ENCODE measurements around the gene LRRC49. TPM values are rescaled to one million over a fixed set of nuclear protein-coding genes. Genes with fewer than 3 reads are reported as not detected.

Gene LRRC49
- total and polyA plus RNA-seq, 2 of the 4 experiments (the other 2 are of a cell fraction) = 8.6 to 16.8 TPM

GRCh38 chr15:70976851-70977250 lies 84.2 kb downstream of the LRRC49 start:
- ATAC-seq (ENCODE audit: low read depth) (peak; percentile 81), DNase-seq (peak; percentile 87)
- Histone ChIP-seq H3K4me3 (ENCODE audit: insufficient read depth, low read depth, low read length) (no peak overlapping the region), H4K5ac (ENCODE audit: low read depth, low read length) (no peak overlapping the region), H3K14ac (replicated peaks; ENCODE audit: low read depth, low read length) (peak overlapping the region; percentile 92; the same call in 1 of the 2 replicates), H3K79me1 (ENCODE audit: low read depth in 1 of 2, low read length in 2 of 2) (0 out of 4 replicates have a peak, but pooled peaks cover 3 to 4% of the 10 kb centered on the region in 2 experiments), H2BK120ac (ENCODE audit: low read depth, low read length) (peak overlapping the region; percentile 95; the same call in 1 of the 2 replicates), H3K9me1 (ENCODE audit: insufficient read depth, low read length) (peaks cover 3% of the 10 kb centered on the region; the same call in 1 of the 2 replicates), H2AFZ (replicated peaks; ENCODE audit: low read length, poor library complexity) (no peak overlapping the region), H2BK5ac (ENCODE audit: low read depth, low read length, poor library complexity, severe bottlenecking) (peak overlapping the region; percentile 98), H4K8ac (ENCODE audit: low read depth in 2 of 2, low read length in 2 of 2) (peak overlapping the region; percentile 88 to 95; a peak in 3 of 4 replicates), H3K4ac (ENCODE audit: low read depth, low read length) (peak overlapping the region; percentile 95; the same call in 1 of the 2 replicates), H3K27me3 (ENCODE audit: control insufficient read depth, insufficient read depth, low read length) (no peaks in the 10 kb centered on the region), H3K18ac (ENCODE audit: low read depth, low read length) (peak overlapping the region; percentile 90; the same call in 1 of the 2 replicates), H2AK9ac (replicated peaks; ENCODE audit: low read depth, low read length, poor library complexity) (no peak overlapping the region), H4K20me1 (ENCODE audit: insufficient read depth, low read length) (no peaks in the 10 kb centered on the region), H3K27ac (ENCODE audit: insufficient read depth, low read length) (peak overlapping the region; percentile 99; the same call in 1 of the 2 replicates), H3K9ac (ENCODE audit: low read depth, low read length) (peak overlapping the region; percentile 33), H3K4me1 (ENCODE audit: control insufficient read depth, insufficient read depth, low read length) (peaks cover 4% of the 10 kb centered on the region), H3K23ac (ENCODE audit: low read depth, low read length) (no peak overlapping the region; the same call in 1 of the 2 replicates), H2BK20ac (ENCODE audit: low read depth, low read length) (no peak overlapping the region), H4K91ac (ENCODE audit: insufficient read depth, low read depth, low read length) (peak overlapping the region; percentile 90; the same call in 1 of the 2 replicates), H3K4me2 (ENCODE audit: low read depth, low read length) (no peak overlapping the region), H3K36me3 (ENCODE audit: control insufficient read depth, insufficient read depth, low read length) (no peaks in the 10 kb centered on the region), H3K56ac (ENCODE audit: extremely low read depth, insufficient read depth, low read length) (peak overlapping the region; percentile 61; the same call in 1 of the 2 replicates), H3K9me3 (ENCODE audit: control insufficient read depth, insufficient read depth, low read length) (peaks cover 3% of the 10 kb centered on the region; the same call in 1 of the 2 replicates), H2AK5ac (ENCODE audit: low read depth, low read length) (no peak overlapping the region), H2BK15ac (ENCODE audit: low read depth, low read length) (peak overlapping the region; percentile 96; the same call in 1 of the 3 replicates)
- POLR2A ChIA-PET (ENCODE audit: unreplicated experiment) = no interaction called here
- CTCF ChIA-PET = no interaction called here
- in situ Hi-C loops (cut with MboI; ENCODE audit: low sequenced_read_pairs) = loop anchor here (5.0 to 10.0 kb wide), 2 partner anchors 465 to 828 kb away; no protein-coding TSS in a partner anchor
- dilution Hi-C loops (cut with HindIII; ENCODE audit: low sequenced_read_pairs, unreplicated experiment) = no loop called here
- WGBS, 2 experiments (ENCODE audit: extremely low coverage in 2 of 2, insufficient read length in 1 of 2) = no CpG with 5 or more reads among the region's 2 CpGs
- TF ChIP-seq RFX5 (IDR thresholded peaks at IDR 0.05; ENCODE audit: low read depth, low read length) (no peak), MXI1 (IDR thresholded peaks at IDR 0.05; ENCODE audit: borderline replicate concordance, low read depth, low read length) (no peak), BHLHE40 (IDR thresholded peaks at IDR 0.05; ENCODE audit: low read depth, low read length) (no peak), CHD1 (IDR thresholded peaks at IDR 0.05; ENCODE audit: low read depth, low read length) (no peak), NFE2L2 (IDR thresholded peaks at IDR 0.05; ENCODE audit: low read depth, low read length) (no peak), SMC3 (IDR thresholded peaks at IDR 0.05; ENCODE audit: low read depth, low read length) (no peak), RCOR1 (IDR thresholded peaks at IDR 0.05; ENCODE audit: insufficient replicate concordance, low read length) (no peak)
- intact Hi-C loops (cut with micrococcal nuclease) = loop anchor here (1.0 to 5.0 kb wide), 2 partner anchors 250 to 463 kb away; no protein-coding TSS in a partner anchor
- BruUV-seq (replicated peaks) = no TSS peak

Data from IMR-90 (cell line).